Activated CD4-positive, alpha-beta T cell treated with anti-CD3 and anti-CD28 coated beads, Interleukin-2, amount 50 U/mL, for 24 hours (primary cell): ENCODE data around the gene FAM174B.

Source experiments
- DNase-seq, 2 donors: peaks; one replicate each; pipeline ENCODE4 v3.0.0-alpha.2; 2020; ENCODE audit warnings: low read depth in 1 of 2, low spot score in 1 of 2

The FAM174B gene

GRCh38 chr15:92574566-92574965 lies 81.0 kb downstream of the FAM174B start:
- DNase-seq = no peak

GRCh38 chr15:92574161-92574560 lies 81.4 kb downstream of the FAM174B start:
- no peak for DNase-seq

GRCh38 chr15:92571824-92572223 lies 83.8 kb downstream of the FAM174B start:
- no peak for DNase-seq

- no peak for DNase-seq
Observed at GRCh38 chr15:92570391-92570790, 85.2 kb downstream of the FAM174B start.

- DNase-seq = no peak
Observed at GRCh38 chr15:92569778-92570177, 85.8 kb downstream of the FAM174B start.
